ENCODE data around the gene TMEM248.
A peak's percentile ranks its signal among the peaks of the same experiment; 100 is the strongest.
"Not testable (repeated sequence)": the region's sequence is repeated elsewhere in the genome, so short reads cannot be mapped to it uniquely, and the experiment has no call there.

TMEM248 gene, protein sequence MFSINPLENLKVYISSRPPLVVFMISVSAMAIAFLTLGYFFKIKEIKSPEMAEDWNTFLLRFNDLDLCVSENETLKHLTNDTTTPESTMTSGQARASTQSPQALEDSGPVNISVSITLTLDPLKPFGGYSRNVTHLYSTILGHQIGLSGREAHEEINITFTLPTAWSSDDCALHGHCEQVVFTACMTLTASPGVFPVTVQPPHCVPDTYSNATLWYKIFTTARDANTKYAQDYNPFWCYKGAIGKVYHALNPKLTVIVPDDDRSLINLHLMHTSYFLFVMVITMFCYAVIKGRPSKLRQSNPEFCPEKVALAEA

GRCh38 chr7:66920769-66921395, at the start of gene TMEM248:
TMEM248 (plus strand) TSS chr7:66921225; CDS start chr7:66941866, 20,641 bp downstream.
- DNase-seq (ENCODE audit: low spot score), result peak; percentile 93

- DNase-seq (ENCODE audit: low spot score), result no peak
Observed at GRCh38 chr7:66873476-66873875, 47.5 kb upstream of the TMEM248 start.

DNA sequence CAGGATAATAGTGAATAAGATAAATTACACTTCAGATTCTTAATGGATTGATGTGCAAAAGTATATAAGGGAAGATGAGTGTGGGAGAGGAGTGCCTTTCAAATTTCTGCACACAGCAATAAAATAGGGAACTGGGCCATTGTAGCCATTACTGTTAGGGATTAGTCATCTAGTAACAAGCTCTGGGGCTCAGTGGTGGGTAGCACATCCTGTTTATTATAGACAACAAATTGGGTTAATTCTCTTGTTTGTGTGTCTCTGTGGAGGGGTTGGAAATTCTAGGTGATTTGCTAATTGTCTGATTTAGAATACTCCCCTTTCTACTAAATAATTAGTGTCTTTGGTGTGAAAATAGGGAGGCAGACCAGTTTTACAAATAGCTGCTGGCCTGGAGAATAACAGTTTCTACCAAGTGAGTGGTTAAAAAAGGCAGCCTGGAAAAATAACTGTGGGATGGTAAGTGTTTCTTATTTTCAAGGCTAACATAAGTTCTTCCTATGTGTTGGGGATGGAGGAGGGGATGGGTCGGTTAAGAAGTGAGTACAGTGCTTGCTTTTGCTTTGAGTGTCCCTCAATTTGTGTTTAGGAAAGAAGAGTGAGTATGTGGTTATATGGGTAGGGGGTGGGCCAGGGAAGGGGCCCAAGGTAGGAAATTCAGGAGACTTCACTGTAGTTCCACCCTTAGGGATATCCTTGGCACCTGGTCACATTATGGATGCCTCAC, 43.3 kb upstream of the TMEM248 start:
- DNase-seq (ENCODE audit: low spot score), result no peak

DNA sequence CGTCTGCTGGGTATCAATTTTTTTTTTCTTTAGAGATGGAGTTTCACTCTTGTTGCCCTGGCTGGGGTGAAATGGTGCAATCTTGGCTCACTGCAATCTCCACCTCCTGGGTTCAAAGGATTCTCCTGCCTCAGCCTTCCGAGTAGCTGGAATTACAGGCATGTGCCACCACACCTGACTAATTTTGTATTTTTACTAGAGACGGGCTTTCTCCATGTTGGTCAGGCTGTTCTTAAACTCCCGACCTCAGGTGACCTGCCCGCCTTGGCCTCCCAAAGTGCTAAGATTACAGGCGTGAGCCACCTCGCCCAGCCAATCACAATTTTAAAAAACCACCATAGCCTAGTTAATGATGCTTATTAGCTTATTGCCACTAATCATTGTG, 42.7 kb upstream of the TMEM248 start:
- DNase-seq (ENCODE audit: low spot score), result not testable (repeated sequence)

GRCh38 chr7:66880053-66880452, 41.0 kb upstream of the TMEM248 start:
- no peak for DNase-seq (ENCODE audit: low spot score)

- not testable (repeated sequence) for DNase-seq (ENCODE audit: low spot score)
Observed at GRCh38 chr7:66880577-66880976, 40.4 kb upstream of the TMEM248 start.

- DNase-seq (ENCODE audit: low spot score), result no peak
Observed at GRCh38 chr7:66883716-66884115, 37.3 kb upstream of the TMEM248 start.

GRCh38 chr7:66884556-66884955, 36.5 kb upstream of the TMEM248 start:
- not testable (repeated sequence) for DNase-seq (ENCODE audit: low spot score)

- no peak for DNase-seq (ENCODE audit: low spot score)
Observed at GRCh38 chr7:66886152-66886551, 34.9 kb upstream of the TMEM248 start.

DNA sequence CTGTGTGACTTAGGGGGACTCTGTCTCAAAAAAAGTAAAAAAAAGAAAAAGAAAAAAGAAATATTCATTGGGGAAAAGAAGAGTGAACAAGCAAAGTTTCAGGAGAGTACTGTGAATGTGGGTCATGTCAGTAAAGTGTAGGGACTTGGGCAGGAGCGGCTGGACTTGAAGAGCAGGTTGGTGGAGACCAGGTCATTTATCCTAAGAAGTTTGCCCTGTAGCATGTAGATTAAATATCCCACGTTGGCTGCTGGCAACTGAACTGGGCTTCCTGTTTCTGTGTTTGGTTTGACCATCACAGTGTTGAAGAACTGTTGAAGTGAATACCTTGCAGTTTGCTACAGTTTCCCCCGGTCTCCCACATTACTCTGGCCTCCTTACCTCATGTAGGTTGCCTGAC, 32.8 kb upstream of the TMEM248 start:
- not testable (repeated sequence) for DNase-seq (ENCODE audit: low spot score)

- DNase-seq (ENCODE audit: low spot score), result no peak
Observed at GRCh38 chr7:66894463-66895080, 26.5 kb upstream of the TMEM248 start.

DNA sequence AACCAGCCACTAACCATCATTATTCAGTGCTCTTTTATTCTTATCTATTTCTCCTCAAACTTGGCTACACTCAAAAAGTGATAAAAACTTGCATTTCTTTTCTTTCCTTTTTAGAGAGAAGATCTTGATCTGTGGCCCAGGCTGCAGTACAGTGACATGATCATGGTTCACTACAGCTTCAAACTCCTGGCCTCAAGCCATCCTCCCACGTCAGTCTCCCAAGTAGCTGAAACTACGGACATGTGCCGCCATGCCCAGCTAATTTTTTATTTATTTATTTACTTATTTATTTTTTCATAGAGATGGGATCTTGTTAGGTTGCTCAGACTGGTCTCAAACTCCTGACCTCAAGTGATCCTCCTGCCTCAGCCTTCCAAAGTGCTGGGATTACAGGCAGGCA, 24.6 kb upstream of the TMEM248 start:
- DNase-seq (ENCODE audit: low spot score), result no peak

DNA sequence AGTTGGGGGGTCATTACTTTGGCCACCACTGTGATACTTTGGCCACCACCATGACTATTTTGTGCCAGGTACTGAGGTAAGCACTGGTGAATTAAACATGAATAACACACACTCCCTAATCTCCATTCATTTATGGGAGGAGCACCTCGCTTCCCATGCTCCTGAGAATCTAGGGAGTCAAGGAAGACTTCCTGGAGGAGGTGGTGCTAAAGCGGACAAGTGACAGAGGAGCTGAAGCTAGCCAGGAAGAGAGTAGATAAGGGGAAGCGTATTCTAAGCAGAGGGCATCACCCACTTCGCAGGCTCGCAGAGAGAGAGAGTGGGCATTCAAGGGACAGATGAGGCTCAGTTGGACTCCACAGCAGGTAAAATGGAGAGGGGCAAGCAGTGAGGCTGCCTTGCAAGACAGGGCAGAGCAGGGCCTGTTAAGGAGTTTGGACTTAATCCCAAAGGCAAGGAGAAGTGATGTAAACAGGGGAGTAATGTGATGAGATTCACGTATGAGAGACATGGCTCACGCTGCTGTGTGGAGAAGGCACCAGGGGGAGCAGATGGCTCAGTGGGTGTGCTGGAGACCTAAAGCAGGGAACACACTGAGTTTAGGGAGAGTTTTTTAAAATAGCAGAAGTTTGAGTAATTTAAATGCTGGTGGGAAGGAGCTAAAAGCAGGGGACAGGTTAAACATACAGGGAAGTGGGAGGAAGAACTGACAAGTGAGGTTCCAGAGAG, 21.3 kb upstream of the TMEM248 start:
- no peak for DNase-seq (ENCODE audit: low spot score)

- no peak for DNase-seq (ENCODE audit: low spot score)
Observed at GRCh38 chr7:66901941-66902843, 18.8 kb upstream of the TMEM248 start.

DNA sequence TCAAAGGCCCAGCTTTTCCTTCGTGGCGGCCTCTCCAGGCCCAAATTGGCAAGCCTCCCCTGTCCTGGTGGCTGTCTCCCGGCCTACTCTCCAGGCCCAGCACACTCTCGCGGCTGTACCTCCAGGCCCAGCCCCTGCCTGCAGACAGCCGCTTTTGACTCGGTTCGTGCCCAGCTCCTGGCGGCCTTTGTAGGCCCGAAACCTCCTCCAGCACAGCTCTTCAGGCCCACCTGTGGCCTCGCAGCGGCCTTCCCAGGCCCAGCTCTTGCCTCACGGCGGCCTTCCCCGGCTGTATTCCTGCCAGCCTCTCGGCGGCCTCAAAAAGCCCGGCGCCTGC, 18.2 kb upstream of the TMEM248 start:
- no peak for DNase-seq (ENCODE audit: low spot score)

- no peak for DNase-seq (ENCODE audit: low spot score)
Observed at GRCh38 chr7:66903360-66904062, 17.5 kb upstream of the TMEM248 start.

DNA sequence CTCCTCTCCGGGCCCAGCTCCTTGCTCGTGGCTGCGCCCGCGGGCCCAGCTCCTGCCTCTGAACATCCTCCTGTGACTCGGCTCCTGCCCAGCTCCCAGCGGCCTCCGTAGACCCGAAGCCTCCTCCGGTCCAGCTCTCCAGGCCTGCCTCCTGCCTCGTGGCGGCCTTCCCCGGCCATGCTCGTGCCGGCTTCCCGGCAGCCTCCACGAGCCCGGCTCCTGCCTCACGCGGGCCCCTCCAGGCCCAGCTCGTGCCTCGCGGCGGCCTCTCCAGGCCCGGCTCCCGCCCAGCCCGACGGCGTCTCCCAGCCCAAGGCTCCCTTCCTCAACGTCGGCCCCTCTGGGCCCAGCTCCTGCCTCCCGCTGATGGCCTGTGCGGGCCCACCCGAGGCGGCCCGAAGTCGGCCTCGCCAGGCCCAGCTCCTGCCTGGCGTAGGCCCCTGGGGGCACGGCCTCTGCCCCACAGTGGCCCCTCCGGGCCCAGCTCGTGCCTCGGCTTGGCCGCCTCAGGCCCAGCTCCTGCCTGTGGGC, 16.9 kb upstream of the TMEM248 start:
- no peak for DNase-seq (ENCODE audit: low spot score)

GRCh38 chr7:66905278-66905677, 15.7 kb upstream of the TMEM248 start:
- DNase-seq (ENCODE audit: low spot score), result no peak

DNA sequence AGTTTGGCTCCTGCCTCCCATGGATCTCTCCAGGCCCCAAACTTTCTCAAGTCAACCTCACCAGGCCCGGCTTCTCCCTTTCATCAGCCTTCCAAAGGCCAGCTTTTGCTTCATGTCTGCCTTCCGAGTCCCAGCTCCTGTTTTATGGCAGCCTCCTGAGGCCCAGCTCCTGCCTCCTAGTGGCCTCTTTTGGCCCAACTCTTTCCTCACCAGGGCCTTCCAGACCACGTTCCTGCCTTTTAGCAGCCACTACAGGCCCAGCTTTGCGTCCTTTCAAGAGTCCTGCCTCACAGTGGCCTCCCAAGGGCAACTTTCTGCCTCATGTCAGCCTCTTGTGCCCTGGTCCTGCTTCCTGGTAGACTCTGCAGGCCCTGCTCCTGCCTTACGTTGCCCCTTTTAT, 15.3 kb upstream of the TMEM248 start:
- no peak for DNase-seq (ENCODE audit: low spot score)

GRCh38 chr7:66907731-66908130, 13.3 kb upstream of the TMEM248 start:
- DNase-seq (ENCODE audit: low spot score), result no peak
